ENCODE results near the gene BBLN.
"Not testable (repeated sequence)": the region's sequence is repeated elsewhere in the genome, so short reads cannot be mapped to it uniquely, and the experiment has no call there.

Gene BBLN, protein sequence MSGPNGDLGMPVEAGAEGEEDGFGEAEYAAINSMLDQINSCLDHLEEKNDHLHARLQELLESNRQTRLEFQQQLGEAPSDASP

DNA sequence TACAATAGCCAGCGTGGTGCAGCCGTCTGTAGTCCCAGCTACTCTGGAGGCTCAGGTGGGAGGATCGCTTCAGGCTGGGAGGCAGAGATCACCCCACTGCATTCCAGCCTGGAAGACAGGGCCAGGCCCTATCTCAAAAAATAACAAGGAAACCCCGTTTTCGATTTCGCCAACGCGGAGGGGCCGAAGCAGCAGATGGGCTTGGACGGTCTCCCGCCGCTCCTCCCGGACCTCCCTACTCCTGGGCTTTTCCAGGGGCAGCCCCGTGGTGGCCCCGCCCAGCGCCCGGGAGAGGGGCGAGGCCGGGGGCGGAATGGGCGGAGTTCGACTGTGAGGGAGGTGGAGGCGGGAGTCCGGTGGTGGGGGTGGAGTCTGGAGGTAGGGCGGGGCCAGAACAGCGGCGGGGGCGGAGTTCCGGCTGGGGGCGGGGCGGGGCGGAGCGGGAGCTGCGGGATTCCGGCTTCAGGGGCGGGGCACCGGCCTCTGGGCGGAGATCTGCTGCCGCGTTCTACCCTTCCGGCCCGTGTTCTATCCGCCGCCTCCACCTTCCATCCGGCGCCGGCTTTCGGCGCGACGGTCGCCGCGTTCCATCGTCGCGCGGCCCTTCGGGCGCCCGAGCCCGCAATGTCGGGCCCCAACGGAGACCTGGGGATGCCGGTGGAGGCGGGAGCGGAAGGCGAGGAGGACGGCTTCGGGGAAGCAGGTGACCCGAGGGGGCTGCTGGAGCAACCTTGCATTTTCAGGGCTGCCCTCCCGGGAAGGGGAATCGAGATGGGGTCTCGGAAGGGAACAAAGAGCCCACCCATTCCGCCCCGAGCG is at the start of gene BBLN:
Gene BBLN (plus strand): TSS at position 482 of the 819 bp plus-strand sequence. CDS start 143 bp downstream, at position 625.
- DNase-seq (ENCODE audit: low read depth, low spot score), result no peak

DNA sequence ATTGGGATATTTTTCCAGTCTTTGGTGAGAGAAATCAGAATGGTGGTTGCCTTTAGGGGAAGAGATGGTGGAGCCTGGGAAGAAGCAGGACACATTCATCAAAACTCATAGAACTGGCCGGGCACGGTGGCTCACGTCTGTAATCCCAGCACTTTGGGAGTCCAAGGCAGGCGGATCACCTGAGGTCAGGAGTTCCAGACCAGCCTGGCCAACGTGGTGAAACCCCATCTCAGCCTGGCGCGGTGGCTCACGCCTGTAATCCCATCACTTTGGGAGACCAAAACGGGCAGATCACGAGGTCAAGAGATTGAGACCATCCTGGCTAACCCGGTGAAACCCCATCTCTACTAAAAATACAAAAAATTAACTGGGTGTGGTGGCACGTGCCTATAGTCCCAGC is 48.3 kb upstream of the BBLN start:
- not testable (repeated sequence) for DNase-seq (ENCODE audit: low read depth, low spot score)

DNA sequence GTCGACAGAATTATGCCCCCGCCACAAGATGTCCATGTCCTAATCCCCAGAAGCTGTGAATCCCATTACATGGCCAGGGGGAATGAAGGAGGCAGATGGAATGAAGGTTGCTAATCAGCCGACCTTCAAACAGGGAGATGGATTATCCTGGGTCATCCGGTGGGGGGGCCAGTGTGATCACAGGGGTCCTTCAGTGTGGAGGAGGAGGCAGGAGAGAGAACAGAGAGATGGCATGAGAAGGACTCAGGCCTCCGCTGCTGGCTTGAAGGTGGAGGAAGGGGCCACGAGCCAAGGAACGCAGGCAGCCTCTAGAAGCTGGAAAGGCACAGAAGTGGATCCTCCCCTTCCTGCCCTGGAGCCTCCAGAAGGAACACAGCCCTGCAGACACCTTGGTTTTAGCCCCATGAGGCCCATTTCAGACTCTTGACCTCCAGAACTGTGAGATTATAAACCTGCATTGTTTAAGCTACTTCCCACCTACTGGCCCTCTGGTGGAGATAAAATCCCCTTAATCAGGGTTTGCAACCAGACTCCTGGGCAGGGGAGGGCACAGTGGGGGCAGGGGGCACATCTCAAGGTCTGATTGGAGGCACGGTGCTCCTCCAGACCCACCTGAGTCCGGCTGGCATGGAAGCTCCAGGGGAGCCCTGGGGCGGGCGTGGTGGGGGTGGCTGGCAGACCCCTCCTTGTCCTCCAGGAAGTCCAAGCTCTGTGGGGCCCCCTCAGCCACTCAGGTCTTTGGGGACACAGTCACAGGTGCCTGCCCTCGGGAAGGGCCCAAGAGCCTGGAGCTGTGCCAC is 46.3 kb upstream of the BBLN start:
- no peak for DNase-seq (ENCODE audit: low read depth, low spot score)

DNA sequence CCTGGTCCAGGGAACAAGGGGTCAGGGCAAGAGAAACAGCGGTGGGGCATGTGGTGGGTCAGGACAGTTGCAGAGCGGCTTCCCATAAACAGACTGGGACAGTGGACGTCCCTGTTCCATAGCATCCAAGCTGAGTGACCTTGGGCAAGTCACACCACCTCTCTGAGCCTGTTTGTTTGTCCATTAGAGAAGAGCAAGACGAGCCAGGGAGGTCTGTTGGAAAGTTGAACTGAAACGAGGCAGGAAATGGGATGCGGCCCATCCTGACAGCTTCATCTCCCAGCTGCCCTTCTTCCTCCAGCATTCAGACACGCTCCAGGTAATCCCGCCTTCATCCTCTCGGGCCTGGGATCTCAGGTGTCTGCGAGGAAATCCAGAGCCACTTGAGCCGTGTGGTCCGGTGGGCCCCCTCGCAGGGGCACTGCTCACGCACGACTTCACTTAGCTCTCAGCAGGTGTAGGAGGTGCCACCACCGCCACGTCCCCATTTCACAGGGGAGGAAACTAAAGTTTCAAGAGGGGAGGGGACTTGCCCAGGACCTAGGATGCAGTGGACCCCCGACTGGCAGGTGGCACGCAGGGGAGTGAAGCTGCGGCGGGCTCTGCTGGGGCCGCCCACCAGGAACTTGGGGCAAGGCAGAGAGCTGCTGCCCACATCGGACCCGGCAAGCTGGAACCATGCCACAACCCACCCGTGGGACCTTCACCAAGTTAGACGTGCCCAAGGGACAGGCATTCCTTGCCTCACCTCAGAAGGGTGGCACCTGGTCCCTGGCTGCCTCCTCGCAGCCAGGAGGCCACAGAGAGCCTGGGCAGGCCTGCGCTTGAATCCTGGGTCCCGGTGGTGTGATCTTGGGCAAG is 45.5 kb upstream of the BBLN start:
- no peak for DNase-seq (ENCODE audit: low read depth, low spot score)

DNA sequence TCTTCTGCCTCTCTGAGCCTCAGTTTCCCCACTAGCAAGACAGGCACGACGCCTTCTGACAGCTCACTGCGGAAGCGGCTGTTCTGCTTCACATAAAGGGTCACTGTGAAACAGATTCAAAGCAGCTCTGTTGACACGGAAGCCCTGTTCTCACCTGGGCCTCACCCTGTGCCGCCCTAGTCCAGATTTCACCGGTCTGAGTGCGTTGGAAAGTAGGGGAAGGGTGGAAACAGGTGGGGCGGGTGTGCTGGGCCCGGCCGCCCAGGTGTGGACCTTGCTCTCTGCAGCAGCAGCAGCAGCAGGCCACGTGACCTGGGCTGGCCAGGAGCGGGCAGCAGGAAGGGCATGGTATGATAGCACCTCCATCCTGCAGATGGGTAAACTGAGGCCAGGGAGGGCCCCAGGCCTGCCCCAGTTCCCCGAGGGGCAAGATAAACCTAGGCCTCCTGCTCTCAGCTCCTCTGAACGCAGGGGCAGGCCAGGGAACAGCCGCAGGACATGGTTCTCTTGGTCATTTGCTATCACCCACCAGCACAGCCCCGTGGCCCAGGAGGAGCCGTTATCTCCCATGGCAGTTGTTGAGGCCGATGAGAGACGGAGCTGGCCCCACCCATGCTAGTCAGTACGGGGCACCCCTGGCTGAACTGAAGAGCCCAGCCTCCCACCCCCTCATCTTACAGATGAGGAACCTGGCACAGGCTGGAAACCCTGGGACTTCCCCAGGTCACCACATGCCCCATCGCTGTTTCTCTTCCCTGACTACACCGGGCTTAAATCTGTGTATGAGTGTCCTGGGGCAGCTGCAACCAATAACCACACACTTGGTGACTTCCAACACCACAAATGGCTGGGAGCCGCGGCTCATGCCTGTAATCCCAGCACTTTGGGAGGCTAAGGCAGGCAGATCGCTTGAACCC is 44.6 kb upstream of the BBLN start:
- no peak for DNase-seq (ENCODE audit: low read depth, low spot score)

DNA sequence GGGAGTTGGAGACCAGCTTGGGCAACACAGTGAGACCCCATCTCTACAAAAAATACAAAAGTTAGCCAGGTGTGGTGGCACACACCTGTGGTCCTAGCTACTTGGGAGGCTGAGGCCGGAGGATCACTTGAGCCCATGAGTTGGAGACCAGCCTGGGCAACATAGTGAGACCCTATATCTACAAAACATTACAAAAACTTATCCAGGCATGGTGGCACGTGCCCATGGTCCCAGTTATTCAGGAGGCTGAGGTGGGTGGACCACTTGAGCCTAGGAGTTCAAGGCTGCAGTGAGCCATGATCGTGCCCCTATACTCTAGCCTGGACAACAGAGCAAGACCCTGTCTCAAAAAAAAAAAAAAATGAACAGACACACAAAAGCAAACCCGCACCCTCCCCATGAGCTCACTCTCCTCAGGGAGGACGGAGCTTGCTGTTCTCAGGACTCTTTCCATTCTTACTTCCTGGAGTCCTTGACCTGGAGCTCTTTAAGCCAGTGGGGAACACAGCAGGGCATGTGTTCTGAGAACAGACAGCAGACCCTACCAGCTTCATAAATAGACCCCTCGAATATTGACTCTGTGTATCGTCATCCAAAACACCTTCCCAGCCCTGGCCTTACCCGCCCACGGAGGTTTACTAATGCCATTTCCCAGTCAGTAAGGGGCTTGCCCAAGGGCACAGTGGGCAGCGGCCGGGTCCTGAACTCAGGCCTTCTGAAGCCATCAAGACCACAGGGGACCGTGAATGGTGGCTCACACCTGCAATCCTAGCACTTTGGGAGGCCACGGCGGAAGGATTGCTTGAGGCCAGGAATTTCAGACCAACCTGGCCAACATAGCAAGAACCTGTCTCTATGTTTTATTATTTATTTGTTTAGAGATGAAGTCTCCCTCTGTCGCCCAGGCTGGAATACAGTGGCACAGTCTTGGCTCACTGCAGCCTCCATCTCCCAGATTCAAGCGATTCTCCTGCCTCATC is 43.7 kb upstream of the BBLN start:
- DNase-seq (ENCODE audit: low read depth, low spot score), result no peak

DNA sequence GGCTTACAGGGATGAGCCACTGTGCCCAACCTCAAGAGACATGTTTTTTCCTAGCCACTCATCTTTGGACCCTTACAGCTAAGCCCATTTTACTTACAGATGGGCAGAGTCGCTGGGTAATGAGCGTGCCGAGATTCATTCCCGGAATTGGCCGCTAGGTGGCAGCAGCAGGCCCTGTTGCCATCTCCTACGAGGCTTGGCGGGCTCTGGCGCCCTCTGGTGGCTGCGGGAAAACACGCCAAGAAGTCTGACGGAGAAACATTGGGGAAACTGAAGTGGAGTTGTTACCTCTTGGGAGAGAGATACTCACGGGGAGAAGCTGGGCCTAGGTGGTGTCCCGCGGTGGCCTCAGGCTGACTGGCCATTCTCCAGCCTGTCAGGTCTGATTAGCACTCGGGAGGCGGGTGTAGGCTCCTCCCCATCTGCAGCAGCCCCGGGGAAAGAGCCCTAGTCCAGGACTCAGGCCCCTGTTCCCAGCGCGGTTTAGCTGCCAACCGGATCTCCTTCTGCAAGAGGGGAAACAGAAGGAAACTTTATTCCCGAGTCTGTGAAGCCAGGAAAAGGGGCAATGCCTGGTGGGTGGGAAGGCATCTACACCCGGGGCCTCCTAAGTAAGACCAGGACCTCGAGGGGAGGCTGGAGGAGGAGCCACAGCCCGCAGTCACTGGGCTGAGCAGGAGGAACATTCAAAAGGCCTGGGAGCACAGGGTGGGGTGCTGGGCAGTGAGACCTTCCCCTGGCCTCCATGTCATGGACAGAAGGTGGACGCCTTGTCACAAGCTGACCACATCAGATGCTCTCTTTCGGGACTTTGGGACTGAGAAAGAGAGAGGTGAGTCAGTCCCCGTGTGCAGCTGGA is 42.2 kb upstream of the BBLN start:
- no peak for DNase-seq (ENCODE audit: low read depth, low spot score)

DNA sequence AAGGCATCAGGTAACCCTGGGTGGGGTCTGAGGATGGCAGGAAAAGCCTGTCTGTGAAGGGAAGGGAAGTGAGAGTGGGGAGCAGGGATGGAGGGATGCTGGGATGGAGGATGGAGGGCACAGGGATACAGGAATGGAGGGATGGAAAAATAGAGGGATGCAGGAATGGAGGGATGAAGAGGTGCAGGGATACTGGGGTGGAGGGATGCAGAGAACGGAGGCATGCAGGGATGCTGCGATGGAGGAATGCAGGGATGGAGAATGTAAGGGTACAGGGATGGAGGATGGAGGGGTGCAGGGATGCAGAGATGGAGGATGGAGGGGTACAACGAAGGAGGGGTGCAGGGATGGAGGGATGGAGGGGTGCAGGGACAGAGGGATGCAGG is 41.6 kb upstream of the BBLN start:
- DNase-seq (ENCODE audit: low read depth, low spot score), result no peak

DNA sequence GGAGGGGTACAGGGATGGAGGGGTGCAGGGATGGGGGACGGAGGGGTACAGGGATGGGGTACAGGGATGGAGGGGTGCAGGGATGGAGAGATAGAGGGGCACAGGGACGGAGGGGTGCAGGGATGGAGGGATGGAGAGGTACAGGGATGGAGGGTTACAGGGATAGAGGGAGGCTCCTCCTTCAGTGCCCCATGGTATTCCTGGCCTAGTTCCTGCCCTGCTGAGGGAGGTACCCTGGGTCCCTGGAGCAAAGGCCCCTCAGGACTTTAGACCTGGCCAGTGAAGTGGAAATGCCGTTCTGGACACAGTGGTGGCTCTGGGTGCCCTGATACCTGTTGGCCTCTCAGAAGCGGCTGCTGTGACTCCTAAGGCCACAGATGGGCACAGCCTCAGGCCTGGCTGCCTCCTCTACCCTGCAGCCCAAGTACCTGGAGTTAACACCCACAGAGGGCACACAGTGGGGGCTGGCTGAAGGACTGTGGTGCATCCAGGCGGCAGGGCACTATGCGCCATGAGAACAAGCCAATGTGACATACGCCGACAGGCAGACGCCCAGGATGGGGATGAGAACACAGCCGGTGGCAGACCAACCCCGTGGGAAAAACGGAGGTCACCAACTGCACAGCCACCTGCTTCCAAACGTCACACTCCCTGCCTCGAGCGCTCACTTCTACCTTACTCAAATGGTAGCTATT is 40.9 kb upstream of the BBLN start:
- no peak for DNase-seq (ENCODE audit: low read depth, low spot score)

DNA sequence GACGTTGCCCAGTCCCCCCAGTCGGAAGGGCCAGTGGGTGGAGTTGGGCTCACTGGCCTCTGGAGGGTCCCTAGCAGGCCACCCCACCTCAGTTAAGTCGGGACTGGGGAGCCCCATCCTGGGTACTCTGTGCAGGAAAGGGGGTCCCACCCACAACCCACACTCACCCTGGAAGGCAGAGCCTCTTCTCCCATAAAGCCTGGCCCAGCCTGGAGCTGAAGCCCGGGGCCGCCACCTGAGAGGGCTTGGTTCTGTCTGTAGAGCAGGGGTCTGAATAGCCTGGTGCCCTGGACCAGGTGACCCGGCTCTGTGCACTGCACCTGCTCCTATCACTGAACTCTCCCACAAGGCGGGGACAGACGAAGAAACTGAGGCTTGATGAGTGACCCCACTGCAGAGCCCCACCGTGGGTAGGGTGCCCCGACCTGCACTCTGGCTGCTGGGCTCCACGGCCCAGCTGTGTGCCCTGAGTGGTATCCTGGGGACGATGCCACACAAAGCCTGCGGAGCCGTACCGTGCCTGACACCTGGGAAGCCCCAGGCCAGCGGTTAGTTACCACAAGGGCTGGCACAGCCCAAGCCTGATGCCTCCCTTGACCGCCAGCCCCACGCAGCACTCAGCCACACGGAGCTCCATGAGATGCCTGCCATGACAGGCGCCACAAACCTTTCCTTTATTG is 39.9 kb upstream of the BBLN start:
- no peak for DNase-seq (ENCODE audit: low read depth, low spot score)

DNA sequence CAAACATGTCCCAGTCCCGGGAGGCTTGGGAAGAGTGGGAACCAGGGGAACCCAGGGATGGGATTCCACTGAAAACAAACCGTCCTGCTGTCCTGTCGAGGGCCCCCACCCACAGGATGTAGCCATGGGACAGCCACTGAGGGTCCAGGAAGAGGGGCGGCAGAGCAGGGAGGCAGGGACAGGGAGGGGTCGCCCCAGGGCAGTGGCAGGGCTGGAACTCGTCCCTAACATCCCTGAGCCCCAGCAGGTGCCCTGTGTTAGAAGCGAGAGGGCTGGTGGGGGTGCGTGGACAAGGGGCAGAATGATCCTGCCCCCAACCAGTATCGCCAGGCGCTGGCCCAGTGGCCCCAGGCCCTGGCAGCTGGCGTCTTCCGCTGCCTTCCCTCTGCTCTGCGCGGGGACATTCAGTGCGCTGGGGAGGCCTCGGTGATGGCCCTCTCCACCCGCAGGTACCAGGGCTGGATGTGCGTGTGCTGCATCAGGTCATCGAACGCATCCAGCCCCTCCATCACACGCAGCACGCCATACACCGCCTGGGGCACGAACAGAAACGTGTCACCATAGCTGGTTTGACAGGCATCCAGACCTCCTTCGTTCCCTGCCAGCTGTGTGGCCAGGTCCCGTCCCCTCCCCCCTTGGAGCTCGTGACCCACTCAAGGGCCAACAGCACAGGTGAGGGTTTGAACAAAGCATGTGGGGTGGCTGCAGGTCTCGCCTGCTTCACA is 39.2 kb upstream of the BBLN start:
- no peak for DNase-seq (ENCODE audit: low read depth, low spot score)

DNA sequence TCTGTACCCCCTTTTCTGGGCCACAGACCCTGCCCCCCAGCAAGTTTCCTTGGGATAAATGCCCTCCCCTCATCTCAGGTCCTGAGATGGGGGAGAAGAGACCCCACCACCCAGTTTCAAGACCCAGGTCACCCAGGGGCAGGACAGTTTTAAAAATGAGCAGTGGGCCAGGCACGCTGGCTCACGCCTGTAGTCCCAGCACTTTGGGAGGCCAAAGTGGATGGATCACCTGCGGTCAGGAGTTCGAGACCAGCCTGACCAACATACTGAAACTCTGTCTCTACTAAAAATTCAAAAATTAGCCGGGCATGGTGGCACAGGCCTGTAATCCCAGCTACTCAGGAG is 38.6 kb upstream of the BBLN start:
- DNase-seq (ENCODE audit: low read depth, low spot score), result no peak

DNA sequence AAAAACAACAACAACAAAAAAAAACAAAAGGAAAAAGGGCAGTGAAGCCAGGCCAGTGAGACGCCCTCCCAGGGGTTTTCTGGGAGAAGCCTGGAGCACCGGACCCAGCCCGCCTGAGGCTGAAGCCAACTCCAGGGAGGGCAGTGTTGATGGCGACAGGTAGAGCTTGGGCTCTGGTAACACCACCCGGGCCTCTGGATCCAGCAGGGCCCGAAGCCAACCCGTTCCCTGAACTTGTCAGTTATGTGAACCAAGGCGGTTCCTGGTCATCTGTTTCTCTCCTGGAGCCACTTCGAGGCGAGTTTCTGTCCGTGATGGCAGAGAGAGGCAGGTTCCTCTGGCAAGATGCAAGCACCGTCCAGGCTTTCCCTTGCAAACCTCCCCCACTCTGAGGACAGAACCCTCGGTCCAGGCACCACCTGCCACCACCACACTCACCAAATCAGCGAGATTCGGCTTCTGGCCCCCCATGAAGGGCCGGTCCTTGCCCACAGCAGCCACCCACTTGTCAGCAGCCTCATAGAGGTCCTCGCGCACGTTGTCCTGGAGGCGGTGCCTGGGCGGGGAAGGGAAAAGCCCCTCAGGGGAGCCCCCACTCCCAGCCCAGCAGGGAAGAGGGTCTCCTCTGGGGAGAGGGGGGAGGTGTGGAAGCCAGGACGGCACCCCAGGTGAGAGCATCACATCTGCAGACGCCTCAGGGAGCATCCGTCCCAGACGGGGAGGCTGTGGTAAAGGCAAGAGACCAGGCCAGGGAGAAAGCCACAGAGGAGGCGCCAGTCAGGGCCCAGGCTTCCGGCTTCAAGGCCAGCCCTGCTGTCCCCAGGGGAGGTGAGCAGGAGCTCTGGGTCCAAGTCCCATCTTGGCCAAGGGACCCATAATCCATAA is 37.9 kb upstream of the BBLN start:
- no peak for DNase-seq (ENCODE audit: low read depth, low spot score)

DNA sequence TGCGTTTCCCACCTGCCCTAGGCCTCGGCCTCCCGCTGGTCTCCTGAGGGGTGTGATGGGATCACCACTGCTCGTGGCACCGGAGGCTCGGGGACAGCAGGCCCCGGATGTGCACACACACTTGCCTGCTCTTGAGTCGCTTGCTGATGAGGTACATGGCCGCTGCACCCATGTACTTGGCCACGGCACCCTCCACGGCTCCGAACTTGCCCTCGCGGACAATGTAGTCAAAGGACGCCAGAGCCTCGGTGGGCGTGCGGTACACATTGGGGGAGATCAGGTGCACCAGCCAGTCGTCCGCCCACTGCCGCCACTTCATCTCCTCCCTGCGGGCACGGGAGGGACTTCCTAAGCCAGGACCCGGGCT is 37.3 kb upstream of the BBLN start:
- no peak for DNase-seq (ENCODE audit: low read depth, low spot score)

DNA sequence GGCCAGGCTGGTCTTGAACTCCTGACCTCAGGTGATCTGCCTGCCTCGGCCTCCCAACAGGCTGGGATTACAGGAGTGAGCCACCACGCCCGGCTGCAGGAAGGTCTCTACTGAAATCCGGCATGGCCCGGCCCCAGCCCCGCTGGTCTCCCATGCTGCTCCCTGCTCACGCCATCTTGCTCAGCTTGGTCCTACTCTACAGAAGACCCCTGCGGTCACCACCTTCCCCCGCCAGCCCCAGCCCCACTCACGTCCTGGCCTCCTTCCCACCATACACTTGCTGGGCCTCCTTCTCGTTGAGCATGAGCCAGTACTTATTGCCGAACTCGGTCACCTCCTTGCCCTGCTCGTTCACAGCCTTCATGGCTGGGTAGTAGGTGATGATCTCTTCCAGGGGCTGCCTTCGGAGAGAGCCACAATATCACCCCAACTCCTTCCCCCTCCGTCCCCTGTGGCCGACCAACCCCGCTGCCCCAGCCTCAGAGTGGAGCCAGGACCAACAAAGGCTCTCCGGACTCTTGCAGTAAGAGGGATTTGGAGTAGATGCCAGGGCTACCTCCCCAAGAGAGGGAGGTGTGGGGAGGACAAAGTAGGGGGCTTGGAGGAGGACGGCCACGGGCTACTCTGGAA is 36.5 kb upstream of the BBLN start:
- no peak for DNase-seq (ENCODE audit: low read depth, low spot score)

All from iPS DF 19.7 (cell line).